GM19043 (cell line): ENCODE data around the gene IFNA17.
"Not testable (repeated sequence)": the region's sequence is repeated elsewhere in the genome, so short reads cannot be mapped to it uniquely, and the experiment has no call there.

Source experiments
- ATAC-seq: cut with Tn5 transposase; IDR thresholded peaks from one replicate; pipeline ENCODE4 v1.9.1; 2021; ENCODE audit warnings: low read depth; ENCODE audit not compliant: unreplicated experiment

IFNA17 gene

GRCh38 chr9:21212160-21212559, 15.9 kb downstream of the IFNA17 start:
- ATAC-seq = not testable (repeated sequence)

- not testable (repeated sequence) for ATAC-seq
Observed at GRCh38 chr9:21210782-21211181, 17.2 kb downstream of the IFNA17 start.

GRCh38 chr9:21210311-21210710, 17.7 kb downstream of the IFNA17 start:
- ATAC-seq = no peak

GRCh38 chr9:21207043-21207442, 21.0 kb downstream of the IFNA17 start, which contains the start of gene IFNA10:
Gene IFNA10 (minus strand): TSS chr9:21207143. CDS start chr9:21207097, 46 bp downstream.
- not testable (repeated sequence) for ATAC-seq

GRCh38 chr9:21205204-21205603, 22.8 kb downstream of the IFNA17 start:
- no peak for ATAC-seq

GRCh38 chr9:21202105-21202504, 25.9 kb downstream of the IFNA17 start, which contains the start of gene IFNA7:
Gene IFNA7 (minus strand): TSS chr9:21202205. CDS start chr9:21202165, 40 bp downstream.
- not testable (repeated sequence) for ATAC-seq

GRCh38 chr9:21194867-21195776, 32.9 kb downstream of the IFNA17 start:
- peak; percentile 96 for ATAC-seq

GRCh38 chr9:21187487-21187886, 40.5 kb downstream of the IFNA17 start, which contains the start of gene IFNA4:
Gene IFNA4 (minus strand): TSS chr9:21187587. CDS start chr9:21187531, 56 bp downstream.
- not testable (repeated sequence) for ATAC-seq

- peak; percentile 88 for ATAC-seq
Observed at GRCh38 chr9:21182810-21183736, 44.9 kb downstream of the IFNA17 start.
